NCI-H526 (cell line): Measurements from ENCODE around the gene ADGRG6.

ENCODE experiments used
- DNase-seq, 2 experiments: peaks; one replicate each; lab custom pipeline; 2025; lab: John Stamatoyannopoulos, UW

Gene ADGRG6

DNA sequence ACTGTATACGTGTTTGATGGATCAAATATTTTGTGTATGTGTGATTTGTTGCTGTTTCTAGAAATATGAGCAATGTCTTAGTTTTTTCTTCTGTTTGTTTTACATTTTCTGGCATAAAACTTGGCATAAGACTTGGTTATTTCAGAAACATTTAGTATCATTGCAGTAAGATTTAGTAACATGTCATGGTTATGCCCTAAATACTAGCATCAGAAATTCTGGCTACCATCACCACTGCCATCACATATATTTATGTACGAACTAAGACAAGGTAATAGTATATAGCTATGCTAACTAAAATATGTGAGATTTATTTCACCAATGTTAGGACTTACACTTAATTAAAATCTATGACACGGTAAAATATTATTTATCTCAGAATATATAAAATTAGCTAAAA is 10.3 kb upstream of the ADGRG6 start:
- DNase-seq, result no peak

DNA sequence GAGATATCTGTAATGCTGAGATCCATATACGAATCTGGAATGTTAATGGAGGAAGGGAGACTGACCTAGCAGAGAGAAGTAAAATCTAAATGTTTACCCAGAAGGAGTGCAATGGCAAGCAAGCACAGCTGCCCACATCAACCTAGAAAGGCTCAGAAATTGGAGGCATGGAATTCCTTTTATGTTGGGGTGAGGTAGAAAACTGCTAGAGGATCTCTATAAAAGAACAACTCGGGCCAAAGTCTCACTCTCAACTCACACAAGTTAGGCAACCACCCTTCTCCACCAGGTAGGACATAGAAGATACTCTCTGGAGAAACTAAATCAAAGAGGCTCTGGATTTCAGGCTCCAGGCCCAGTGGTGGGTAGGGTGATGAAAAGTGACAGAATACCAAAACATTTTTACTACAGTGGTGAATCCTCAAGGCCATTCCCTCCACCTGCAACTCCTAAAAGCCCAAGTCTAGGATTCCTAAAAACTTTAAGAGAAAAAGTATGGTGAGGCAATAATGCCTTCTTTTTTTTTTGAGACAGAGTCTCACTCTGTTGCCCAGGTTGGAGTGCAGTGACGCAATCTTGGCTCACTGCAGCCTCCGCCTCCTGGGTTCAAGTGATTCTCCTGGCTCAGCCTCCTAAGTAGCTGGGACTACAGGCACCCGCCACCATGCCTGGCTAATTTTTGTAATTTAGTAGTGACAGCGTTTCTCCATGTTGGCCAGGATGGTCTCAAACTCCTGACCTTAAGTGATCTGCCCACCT is 9.5 kb upstream of the ADGRG6 start:
- DNase-seq, result no peak

DNA sequence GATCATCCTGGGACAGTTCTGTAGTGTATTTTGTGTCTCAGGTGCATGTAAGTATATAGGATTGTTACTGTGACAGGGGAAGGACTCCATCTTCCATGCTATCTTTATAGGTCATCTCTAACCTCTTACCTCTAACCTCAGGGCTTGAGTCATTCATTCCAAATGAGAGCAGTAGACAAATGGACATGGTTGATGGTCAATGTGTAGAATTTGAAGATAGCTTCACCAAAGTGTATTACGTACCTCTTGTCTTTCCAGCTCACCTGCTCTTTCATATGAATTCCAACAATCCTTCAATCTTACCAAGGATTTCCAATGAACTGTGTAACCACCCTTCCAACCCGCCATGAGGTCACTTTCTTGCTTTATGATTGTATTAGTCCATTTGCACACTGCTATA is 8.7 kb upstream of the ADGRG6 start:
- DNase-seq, result no peak

DNA sequence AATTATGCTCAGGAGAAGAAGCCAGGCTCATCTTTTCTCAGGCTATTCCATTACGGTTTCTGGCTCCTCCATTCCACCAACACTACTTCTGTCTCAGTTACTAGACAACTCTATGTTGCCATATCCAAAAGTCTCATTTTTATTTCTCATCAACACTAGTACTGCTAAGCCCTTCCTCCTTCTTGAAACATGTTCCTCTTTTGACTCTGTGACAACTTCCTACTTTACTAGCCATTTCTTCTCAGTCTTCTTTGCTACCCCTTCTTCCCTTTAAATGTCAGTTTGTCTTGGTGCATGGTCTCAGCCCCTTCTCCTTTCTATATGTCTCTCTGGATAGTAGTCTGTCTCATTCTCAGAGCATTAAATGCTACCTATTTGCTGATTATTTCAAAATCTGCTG is 7.1 kb upstream of the ADGRG6 start:
- no peak for DNase-seq

DNA sequence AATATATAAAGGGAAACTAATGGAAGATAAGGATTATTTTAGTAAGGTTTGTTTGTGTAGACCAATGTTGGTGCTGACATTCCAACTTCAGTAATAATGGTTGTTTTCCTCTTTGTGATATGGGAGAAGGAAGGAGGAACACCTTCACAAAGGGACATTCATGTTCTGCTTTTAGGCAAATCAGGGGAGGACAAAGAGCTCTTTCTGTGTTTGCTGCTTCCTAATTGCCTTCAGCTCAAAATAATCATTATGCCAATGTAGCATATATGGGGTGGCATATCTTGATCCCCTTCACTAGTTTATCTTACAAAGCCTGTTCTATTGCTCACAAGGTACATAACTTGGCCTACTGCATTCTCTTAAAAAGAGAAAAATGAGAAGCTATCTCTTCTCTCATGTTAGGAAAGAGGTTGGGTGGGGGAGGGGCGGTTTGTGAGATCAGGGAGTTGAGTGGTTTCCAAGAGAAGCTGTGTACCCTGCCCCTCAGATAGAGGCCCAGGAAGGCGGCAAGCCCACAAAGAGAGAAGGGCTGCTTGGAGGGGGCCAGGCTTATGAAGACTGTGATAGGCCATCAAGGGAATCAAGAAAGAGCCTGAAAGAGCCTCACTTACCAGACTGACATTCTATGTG is 4.7 kb upstream of the ADGRG6 start:
- peak; percentile 81 for DNase-seq

DNA sequence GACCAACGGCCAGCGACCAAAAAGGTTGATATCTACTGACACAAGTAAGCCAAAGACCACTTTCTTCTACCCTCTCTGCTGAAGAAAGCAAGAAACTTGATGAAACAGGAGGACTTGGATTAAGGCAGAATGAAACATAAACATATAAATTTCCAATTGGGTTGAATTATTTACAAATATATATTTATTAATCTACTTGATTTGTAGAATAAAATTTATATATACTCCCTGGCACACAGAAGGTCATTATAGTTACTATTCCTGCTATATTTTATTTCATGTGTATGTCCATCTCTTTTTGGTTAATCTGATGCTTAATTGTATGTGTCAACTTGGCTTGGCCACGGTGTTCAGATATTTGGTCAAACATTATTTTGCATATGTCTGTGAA is 4.2 kb upstream of the ADGRG6 start:
- no peak for DNase-seq

DNA sequence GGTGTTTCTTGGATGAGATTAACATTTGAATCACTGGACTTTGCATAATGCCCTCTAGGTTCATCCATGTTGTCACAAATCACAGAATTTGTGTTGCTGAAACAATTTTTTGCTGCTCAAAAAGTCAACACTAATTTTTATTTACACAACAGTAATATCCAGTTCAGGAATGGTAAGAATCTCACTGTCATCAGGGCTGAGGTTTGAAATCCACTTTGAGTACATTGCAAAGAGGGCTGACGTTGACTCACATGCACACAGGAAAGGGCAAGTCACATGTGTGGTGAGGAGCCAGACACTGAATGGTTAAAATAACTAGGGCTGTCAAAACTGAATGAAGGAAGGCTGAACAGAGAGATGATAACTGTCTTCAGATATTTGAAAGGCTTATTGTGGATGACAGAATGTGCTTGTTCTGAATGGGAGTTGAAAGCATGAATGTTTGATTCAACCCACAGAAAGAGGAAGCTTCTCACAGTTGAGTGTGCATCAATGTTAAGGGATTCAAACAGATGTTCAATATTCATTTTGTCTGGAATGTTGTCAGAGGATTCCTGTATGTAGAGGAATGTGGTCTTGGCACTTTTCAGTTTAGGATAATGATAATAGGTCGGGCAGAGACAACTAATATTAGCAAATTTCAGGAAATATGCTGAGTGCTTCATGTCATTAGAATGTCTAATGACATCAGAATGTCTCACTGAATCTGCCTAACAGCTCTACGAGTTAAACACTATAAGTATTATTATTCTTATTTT is 3.6 kb upstream of the ADGRG6 start:
- no peak for DNase-seq

DNA sequence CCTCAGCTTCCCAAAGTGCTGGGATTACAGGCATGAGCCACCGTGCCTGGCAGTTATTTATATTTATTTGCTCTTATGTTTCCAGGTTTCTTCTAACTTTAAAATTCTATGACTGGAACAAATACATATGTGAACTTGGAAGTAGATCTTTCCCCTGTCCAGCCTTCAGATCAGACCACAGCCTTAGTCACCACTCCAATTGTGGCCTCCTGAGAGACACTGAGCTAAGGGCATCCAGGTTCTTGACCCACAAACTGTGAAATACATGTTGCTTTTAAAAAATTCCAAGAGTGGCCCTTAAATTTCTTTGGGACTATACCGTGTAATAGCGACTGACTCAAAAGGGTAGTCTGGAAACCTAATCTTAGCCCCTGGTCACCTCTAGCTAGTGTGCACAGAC is 1.5 kb upstream of the ADGRG6 start:
- DNase-seq, result no peak

DNA sequence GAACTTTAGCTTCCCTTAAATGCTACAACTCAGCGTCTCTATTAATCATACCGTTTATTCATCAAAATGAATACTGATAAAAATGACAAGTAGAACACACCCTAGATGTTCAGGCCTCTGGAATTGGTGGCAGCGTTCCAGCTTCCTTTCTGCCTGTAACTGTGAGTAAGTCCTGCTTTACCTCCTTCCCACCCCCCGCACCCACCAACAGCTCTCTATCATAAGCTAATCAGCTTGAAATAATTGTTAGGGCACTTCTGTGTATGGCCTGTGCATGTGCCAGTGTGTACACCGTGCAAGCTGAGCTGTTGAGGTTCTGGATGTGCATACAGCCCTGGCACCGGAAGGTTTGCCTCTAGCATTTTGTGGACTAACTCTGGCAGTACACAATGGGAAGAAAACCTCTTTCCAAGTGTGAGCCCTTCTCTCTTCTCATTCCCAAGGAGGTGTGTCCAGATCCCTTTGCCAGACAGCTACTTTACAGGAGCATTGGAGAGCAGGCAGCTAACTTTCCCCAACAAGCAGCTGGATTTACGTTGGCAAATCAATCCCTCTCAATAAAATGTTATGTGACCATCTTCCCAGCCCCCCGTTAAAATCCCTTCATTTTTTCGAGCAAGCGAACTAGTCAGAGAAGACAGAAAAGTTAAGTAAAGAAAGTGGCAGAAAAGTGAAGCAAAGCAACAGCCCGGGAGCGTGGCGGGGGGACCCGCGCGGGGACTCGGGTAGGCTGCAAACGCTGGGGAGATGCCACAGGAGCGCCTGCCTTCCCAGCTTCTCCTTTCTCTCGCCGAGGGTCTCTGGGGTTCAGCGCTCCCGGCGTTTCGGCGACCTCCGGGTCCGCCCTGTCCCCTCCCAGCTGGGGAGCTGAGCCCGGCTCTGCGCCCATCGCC is 803 bp upstream of the ADGRG6 start:
- no peak for DNase-seq

DNA sequence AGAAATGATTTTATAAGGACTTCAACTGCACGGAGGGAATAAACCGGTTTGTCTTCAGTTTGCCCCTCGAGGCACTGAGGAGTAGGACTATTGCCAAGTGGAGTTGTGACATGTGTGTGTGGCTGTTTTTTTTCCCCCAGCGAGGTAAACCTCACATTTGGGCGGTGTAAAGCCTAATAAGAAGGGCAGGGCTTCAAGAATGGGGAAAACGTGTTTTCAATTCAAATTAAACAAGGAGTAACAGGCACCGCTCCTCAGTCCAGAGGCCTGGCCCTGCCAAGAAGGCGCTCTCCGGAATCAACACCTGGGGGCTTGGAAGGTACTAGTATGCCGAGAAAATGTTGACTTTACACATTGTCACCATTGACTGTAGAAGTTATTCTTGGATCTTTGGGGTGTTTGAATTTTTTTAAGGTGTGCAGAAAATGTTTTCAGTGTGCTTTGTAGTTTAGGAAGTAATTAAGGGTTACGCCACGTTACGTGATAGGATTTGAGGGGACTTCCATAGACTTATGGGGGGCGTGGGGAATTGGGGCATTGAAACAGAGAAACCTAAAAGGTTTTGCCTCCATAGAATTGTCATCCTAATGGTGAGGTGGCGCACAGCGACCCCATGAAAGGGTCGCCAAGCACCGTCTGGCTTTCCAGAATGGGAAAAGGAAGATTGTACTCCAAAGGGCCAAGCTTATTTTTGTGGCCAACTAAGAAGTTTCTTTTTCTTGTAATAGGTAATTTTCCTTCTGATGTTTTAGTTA is 791 bp downstream of the ADGRG6 start:
- DNase-seq, result no peak

DNA sequence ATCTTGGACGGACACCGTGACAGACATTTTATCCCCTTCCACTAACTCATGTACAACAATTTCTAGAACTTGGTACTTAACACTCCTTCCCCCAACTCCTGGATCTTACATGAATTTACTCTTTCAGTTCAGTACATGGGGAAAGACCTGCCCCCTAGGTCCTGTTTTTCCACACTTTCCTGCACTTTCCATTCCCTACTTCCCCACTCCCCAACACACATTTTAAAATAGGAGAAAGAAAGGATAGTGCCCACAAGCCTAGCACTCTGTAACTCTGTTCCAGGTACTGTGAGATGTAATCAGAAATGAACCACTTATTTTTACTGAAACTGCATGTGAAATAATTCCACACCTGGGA is 1.3 kb downstream of the ADGRG6 start:
- DNase-seq, result no peak

DNA sequence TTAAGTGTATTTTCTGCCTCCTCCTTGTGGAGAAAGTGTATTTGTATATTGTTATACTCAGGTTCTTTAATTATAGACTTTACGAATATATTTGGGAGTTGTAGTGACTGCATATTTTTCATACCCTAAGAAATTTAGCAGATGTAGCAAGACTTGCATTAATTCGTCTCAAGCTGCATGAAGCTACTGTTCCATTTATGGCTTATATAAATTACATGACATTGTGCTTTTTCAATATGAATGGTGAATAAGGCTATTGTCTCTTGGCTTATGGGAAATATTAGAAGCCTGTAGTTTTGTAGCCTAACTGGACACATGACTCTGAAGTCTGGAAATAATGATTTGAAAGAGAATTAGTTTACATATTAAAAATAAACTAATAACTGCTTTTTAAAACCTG is 2.4 kb downstream of the ADGRG6 start:
- DNase-seq, result no peak

DNA sequence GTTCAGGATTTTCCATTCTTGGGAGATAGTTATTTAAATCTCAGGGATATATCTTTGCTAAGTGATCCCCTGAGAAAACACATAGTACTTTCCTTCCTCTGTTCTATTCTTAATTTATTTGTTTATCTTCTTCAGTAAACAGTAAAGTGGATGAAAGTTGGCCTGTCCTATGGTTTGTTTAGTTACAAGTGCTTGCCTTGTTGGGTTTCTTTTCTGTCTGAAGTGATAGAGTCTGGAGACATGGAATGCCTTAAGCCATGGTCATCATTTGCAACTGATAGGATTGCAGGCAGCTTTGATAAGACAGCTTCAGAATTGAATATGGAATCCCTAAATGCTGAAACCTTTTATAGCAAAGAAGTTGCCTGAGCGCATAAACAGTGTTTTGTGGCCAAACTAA is 4.9 kb downstream of the ADGRG6 start:
- no peak for DNase-seq

DNA sequence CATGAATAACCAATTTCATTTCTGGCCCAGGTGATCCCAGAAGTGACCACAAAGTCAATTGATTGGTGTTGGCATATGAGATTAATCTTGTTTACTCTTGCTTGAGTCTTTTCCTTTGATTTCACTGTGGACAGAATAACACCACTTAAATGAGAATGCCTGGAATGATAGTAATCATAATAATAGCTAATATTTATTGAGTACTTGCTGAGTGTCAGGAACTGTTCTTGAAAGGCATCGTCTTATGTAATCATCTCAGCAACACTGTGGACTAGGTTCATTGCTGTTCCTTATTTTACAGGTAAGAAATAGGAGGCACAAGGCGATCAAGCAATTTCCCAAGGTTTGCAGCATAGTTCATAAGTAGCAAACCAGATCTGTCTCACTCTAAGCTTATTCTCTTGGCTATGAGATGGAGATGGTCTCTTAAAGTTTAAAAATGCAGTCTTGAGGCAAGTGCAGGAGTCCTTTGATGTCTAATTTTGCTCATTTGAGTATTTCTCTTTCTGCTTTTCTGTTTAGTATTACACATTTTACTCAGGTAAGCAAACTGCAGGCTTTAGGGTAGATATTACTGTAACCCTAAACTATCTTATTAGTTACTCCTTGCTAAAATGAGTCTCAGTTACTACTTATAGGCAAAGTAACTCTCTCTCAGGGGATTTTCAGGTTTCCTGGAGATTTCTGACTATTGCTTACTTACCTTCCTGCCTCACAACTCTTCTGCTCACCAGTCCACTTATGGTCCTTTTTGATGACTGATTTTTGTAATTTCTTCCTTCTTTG is 6.3 kb downstream of the ADGRG6 start:
- no peak for DNase-seq

DNA sequence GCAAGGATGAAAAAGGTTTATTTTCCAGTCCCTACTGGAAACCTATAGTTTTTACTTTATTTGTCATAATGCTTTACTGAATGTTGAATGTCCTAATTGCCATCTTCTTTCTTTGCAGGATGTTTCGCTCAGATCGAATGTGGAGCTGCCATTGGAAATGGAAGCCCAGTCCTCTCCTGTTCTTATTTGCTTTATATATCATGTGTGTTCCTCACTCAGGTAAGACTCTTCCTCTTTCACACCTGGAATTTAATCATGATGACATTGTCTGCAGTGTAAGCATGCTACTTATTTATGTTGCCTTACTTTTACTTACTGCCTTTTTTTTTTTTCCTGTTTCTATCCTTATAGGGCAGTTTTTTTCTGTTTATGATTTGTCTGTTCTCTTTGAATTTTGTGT is 7.6 kb downstream of the ADGRG6 start:
- no peak for DNase-seq

DNA sequence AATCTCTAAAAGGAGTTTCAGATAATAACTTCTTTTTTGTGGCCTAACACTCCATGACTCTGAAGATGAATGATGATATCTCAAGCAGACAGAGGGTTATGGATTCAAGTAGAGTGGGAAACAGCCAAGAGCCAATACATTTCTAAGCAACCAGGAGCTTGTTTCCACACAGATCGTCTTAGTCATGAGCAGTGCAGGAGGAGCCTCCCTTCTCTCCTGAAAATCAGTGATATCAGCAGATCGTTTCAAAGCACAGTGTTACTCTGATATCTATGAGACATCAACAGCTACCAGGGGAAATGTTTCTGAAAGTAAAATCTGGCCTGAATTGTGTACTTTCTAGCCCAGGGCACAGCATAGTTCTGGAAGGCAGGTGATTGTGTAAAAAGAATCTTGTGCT is 11.5 kb downstream of the ADGRG6 start:
- no peak for DNase-seq

DNA sequence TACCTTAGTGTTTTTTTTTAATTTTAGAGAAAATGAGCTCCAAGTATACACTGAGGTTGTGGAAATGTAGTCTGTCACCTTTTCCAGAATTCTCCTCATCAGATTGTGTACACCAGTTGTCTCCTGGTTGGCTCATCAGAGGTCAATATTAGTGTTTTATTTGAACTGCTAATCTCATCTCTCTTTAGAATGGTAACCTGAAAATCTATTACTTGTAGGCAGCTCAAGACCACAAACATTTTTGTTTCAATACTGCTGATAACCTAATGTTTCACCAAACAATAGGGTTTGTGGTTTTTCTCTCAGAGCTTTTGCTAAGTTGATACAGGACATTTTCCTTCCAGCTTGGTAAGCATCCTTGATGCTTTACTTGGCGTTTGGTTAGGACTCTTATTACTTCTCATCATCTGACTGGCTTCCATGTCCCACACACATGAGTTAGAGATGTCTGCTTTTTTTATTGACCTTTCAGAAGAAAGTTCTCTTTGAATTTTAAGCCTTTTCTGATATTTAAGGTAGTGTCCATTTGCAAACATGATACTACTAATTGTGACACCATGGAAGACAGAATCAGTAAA is 15.1 kb downstream of the ADGRG6 start:
- DNase-seq, result no peak

DNA sequence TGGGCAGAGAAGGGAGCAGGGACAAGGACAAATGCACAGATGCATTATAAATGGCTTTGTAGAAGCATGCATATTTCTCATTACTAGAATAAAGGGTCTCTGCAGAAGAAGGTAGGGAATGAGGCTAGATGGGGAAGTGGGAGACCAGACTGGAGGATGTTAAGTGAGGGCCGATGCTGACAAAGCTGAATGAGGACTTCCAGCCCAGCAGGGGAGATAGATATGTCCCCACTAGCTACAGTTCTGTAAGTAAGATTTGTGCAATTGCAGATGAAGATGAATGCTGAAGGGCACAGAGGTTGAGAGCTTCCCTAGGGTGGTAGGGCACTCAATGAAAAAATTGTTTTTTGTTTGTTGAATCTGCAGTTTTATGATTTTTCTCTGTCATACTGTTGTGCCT is 16.9 kb downstream of the ADGRG6 start:
- no peak for DNase-seq

DNA sequence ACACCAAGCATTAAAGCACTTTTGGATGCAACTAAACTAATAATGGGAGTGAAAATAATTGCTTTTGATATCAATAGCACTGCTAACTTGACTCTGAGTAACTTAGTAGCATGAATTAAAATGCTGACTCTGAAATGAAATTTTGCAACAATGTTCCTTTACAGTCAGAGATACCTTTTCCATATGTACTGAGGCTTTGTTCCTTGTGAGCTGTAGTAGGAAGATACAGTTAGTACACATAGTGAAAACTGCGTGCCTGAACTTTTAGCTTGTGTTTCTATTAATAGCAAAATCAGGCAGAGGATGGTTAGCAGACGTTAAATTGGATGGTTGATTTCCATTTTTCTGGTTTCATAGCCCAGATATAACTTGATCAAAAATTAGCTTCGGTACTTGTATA is 18.6 kb downstream of the ADGRG6 start:
- DNase-seq, result no peak

DNA sequence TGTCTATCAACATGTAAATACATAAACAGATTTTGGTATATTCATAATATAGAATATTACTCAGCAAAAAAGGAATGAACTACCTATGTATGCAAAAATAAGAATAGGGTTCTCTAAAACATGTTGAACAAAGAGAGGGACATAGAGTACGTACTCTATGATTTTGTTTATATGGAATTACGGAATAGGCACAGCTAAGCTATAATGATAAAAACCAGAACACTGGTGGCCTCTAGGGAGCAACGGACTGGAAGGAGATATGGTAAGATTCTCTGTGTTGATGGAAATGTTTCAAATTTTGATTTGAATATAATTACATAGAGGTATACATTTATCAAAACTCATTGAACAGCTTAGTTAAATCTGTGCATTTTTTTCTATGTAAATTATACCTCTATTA is 19.6 kb downstream of the ADGRG6 start:
- DNase-seq, result peak in 1 of 2 experiments; percentile 11
